Smooth muscle cell (in vitro differentiated cells): ENCODE data around the gene KCTD4. TPM values are rescaled to one million over a fixed set of nuclear protein-coding genes. Genes with fewer than 3 reads are reported as not detected.
"Not testable (repeated sequence)": the region's sequence is repeated elsewhere in the genome, so short reads cannot be mapped to it uniquely, and the experiment has no call there.

ENCODE experiments used
- DNase-seq: peaks from one replicate; lab custom pipeline; 2025; ENCODE audit not compliant: unreplicated experiment; lab: John Stamatoyannopoulos, UW
- H2AFZ ChIP-seq: fragments of 200-600 bp; sonication (generic); 2 replicates; pipeline ENCODE4 v1.6.0; 2016; ENCODE audit warnings: antibody characterized with exemption, low read depth, mild to moderate bottlenecking
- H3F3A ChIP-seq: fragments of 200-600 bp; sonication (generic); 2 replicates; pipeline ENCODE4 v1.6.0; 2017; ENCODE audit warnings: antibody characterized with exemption, low read depth
- H3K27ac ChIP-seq: fragments of 200-600 bp; sonication (generic); 2 replicates; pipeline ENCODE4 v1.5.1; 2016; ENCODE audit warnings: low read depth, mild to moderate bottlenecking
- H3K27me3 ChIP-seq: fragments of 200-600 bp; sonication (generic); 2 replicates; pipeline ENCODE4 v1.6.1; 2016; ENCODE audit warnings: low read depth, mild to moderate bottlenecking
- H3K36me3 ChIP-seq: fragments of 200-600 bp; sonication (generic); 2 replicates; pipeline ENCODE4 v1.5.1; 2016; ENCODE audit warnings: low read depth
- H3K4me1 ChIP-seq: fragments of 200-600 bp; sonication (generic); 2 replicates; pipeline ENCODE4 v1.5.1; 2016; ENCODE audit warnings: low read depth
- H3K4me2 ChIP-seq: fragments of 200-600 bp; sonication (generic); 2 replicates; pipeline ENCODE4 v1.6.0; 2016; ENCODE audit warnings: mild to moderate bottlenecking
- H3K4me3 ChIP-seq: fragments of 200-600 bp; sonication (generic); 2 replicates; pipeline ENCODE4 v1.5.1; 2016; ENCODE audit warnings: mild to moderate bottlenecking
- H3K79me2 ChIP-seq: fragments of 200-600 bp; sonication (generic); 2 replicates; pipeline ENCODE4 v1.6.0; 2016; ENCODE audit warnings: low read depth, mild to moderate bottlenecking
- H3K9ac ChIP-seq: fragments of 200-600 bp; sonication (generic); 2 replicates; pipeline ENCODE4 v1.6.0; 2016; ENCODE audit warnings: low read depth
- H3K9me3 ChIP-seq: fragments of 200-600 bp; sonication (generic); replicated peaks from 2 replicates; pipeline ENCODE4 v1.5.1; 2016; ENCODE audit warnings: low read depth
- H4K20me1 ChIP-seq: fragments of 200-600 bp; sonication (generic); 2 replicates; pipeline ENCODE4 v1.6.0; 2016; ENCODE audit warnings: low read depth
- WGBS: methylation state at CpG from one replicate; pipeline ENCODE4 v1.1.7; 2016; ENCODE audit warnings: low lambda C conversion rate; 5-methylcytosine and 5-hydroxymethylcytosine counted together
- polyA plus RNA-seq: library from polyadenylated mRNA; unstranded; fragments of >200 nt; fragmentation: Nextera tagmentation; extraction: Ambion mirVana; gene quantifications from 2 replicates; pipeline ENCODE4 v1.2.1, GENCODE V29; 2016
- total RNA-seq: library from RNA; depleted of rRNA; stranded (reverse); fragments of >200 nt; gene quantifications from 2 replicates; pipeline ENCODE4 v1.2.3, GENCODE V29; 2014
- TF ChIP-seq, protein P1 (sequence below): fragments of 200-600 bp; sonication (generic); IDR thresholded peaks from 2 replicates; pipeline ENCODE4 v1.5.1; 2017; ENCODE audit warnings: borderline replicate concordance, mild to moderate bottlenecking, antibody characterized with exemption; ENCODE audit not compliant: insufficient read depth, poor library complexity, severe bottlenecking

KCTD4 gene
- total RNA-seq (not detected in 2 replicates), polyA plus RNA-seq (0.46 TPM in 1 of 2 replicates, not detected in the other)

DNA sequence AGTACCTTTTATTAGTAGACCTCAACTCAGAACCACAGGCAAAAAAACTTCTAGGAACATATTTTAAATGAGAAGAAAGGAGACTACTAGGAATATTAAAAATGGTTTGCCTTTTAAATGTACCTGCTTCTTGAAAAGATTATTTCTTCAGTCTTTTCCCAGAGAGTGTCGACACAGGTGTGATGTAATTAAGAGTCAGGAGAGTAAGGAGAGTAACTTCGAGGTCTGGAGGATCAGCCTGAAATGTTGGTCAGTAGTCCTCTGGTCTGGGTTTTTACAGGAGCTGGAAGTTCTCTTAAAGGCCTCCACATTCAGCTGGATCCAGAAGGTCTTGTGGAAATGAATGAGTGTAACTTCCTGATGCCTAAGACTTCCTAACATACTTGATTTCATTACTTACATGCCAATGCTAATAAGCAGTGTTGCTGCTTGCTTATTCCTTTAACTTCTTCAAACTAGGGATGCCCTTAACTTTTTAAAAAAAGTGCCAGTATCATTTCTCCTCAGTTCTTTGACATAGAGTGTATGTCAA lies at the start of gene KCTD4:
Gene KCTD4 (minus strand): TSS at position 345 of the 532 bp plus-strand sequence. CDS start 6,478 bp downstream, outside the sequence.
- TF ChIP-seq, protein P1, sequence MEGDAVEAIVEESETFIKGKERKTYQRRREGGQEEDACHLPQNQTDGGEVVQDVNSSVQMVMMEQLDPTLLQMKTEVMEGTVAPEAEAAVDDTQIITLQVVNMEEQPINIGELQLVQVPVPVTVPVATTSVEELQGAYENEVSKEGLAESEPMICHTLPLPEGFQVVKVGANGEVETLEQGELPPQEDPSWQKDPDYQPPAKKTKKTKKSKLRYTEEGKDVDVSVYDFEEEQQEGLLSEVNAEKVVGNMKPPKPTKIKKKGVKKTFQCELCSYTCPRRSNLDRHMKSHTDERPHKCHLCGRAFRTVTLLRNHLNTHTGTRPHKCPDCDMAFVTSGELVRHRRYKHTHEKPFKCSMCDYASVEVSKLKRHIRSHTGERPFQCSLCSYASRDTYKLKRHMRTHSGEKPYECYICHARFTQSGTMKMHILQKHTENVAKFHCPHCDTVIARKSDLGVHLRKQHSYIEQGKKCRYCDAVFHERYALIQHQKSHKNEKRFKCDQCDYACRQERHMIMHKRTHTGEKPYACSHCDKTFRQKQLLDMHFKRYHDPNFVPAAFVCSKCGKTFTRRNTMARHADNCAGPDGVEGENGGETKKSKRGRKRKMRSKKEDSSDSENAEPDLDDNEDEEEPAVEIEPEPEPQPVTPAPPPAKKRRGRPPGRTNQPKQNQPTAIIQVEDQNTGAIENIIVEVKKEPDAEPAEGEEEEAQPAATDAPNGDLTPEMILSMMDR: no peak
- Histone ChIP-seq H3F3A (peaks cover 6% of the 10 kb centered on the region), H3K79me2 (no peaks in the 10 kb centered on the region), H4K20me1 (no peaks in the 10 kb centered on the region), H3K36me3 (no peaks in the 10 kb centered on the region), H3K27ac (peak within 1 kb of the TSS; percentile 15), H3K27me3 (no peaks in the 10 kb centered on the region), H3K4me3 (no peak within 1 kb of the TSS), H3K9ac (peak within 1 kb of the TSS; percentile 25), H2AFZ (no peak within 1 kb of the TSS), H3K4me1 (peaks cover 6% of the 10 kb centered on the region), H3K9me3 (no peaks in the 10 kb centered on the region), H3K4me2 (no peak within 1 kb of the TSS)
- WGBS: 76% methylated on average over 2 of the region's 2 CpGs
- DNase-seq: no peak

DNA sequence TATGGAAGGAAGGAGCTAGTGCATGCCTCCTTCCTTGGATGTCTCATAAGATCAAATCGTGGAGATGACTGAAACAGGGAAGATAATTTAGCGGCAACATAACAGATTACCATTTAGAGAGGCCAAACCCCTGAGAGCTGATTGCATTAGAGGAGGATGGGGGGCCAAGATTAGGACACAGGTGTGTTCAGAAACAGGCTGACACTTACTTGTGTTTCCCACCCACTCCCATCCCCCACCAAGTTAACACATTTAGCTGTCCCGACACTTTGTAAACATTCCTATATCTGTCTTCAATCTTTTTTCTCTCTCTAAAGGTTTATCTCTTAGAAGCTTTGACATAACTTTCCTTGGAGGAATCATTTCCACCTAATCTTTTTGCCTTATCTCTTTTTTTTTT lies 48.8 kb upstream of the KCTD4 start:
- peaks cover 3% of the 10 kb centered on the region for H3K36me3 ChIP-seq
- no peak for DNase-seq
- no peak overlapping the region for H3K4me2 ChIP-seq
- peaks cover 7% of the 10 kb centered on the region for H3K79me2 ChIP-seq
- no peak overlapping the region for H3K9ac ChIP-seq
- H3F3A ChIP-seq: no peaks in the 10 kb centered on the region
- no peak overlapping the region for H3K4me3 ChIP-seq
- H3K4me1 ChIP-seq: no peaks in the 10 kb centered on the region
- no peaks in the 10 kb centered on the region for H3K9me3 ChIP-seq
- TF ChIP-seq, protein P1: no peak
- WGBS: 95% methylated on average over 3 of the region's 3 CpGs
- peaks cover 4% of the 10 kb centered on the region for H4K20me1 ChIP-seq
- no peak overlapping the region for H2AFZ ChIP-seq
- no peaks in the 10 kb centered on the region for H3K27me3 ChIP-seq
- no peak overlapping the region for H3K27ac ChIP-seq

DNA sequence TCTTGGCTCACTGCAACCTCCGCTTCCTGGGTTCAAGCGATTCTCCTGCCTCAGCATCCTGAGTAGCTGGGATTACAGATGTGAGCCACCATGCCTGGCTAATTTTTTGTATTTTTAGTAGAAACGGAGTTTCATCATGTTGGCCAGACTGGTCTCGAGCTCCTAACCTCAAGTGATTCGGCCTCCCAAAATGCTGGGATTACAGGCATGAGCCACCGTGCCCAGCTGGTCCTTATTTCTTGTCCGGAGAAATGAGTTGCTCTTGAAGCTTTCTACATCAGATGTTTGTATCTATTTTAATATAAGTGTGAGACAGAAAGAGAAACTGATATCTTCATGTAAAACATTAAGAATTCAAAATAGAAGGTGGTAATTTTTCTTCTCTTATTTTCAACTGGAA lies 43.9 kb upstream of the KCTD4 start:
- not testable (repeated sequence) for H3K4me2 ChIP-seq, H3K9ac ChIP-seq, H4K20me1 ChIP-seq, H3K27ac ChIP-seq, H3F3A ChIP-seq, H3K4me1 ChIP-seq, H3K36me3 ChIP-seq, H3K9me3 ChIP-seq, DNase-seq, H3K4me3 ChIP-seq, H3K27me3 ChIP-seq, H2AFZ ChIP-seq
- WGBS: 90% methylated on average over 7 of the region's 7 CpGs
- H3K79me2 ChIP-seq: peaks cover 18% of the 10 kb centered on the region

DNA sequence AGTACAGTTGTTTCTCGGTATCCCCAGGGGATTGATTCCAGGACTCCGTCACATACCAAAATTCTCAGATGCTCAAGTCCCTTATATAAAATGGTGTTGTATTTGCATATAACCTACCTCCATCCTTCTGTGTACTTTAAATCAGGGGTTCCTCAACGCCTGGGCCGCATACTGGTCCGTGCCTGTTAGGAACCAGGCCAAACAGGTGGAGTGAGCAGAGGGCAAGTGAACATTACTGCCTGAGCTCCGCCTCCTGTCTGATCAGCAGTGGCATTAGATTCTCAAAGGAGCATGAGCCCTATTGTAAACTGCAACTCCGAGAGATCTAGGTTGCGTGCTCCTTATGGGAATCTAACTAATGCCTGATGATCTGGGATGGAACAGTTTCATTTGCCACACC lies 42.2 kb upstream of the KCTD4 start:
- Histone ChIP-seq H3K9me3 (no peaks in the 10 kb centered on the region), H3K27ac (no peak overlapping the region), H3K4me3 (no peak overlapping the region), H3K27me3 (no peaks in the 10 kb centered on the region), H3K4me2 (no peak overlapping the region), H4K20me1 (no peaks in the 10 kb centered on the region), H3K36me3 (no peaks in the 10 kb centered on the region), H3K4me1 (no peaks in the 10 kb centered on the region), H3F3A (no peaks in the 10 kb centered on the region), H3K79me2 (peaks cover 11% of the 10 kb centered on the region), H3K9ac (no peak overlapping the region), H2AFZ (no peak overlapping the region)
- WGBS: 94% methylated on average over 8 of the region's 8 CpGs
- TF ChIP-seq, protein P1: no peak
- DNase-seq: no peak
